ENCODE results near the gene ZRANB1.

ZRANB1 gene

DNA sequence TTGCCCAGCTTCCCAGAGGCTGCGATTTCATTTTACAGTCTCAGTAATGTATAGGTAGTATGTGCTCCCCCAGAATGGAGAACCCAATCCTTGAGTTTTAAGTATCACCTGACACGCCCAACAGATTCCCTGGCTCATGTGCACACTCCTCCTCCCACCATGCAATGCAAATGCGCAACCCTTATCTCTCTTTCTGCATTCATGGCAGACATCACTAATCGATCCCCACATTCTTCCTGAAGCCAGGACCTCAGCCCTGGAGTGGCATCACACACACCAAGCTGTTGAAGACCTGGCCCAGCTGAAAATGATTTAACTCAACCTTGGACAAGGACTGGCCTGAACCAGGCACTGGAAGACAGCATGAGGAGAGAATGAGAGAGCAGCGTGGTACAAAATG lies 68.4 kb downstream of the ZRANB1 start:
- TF ChIP-seq, protein P1, sequence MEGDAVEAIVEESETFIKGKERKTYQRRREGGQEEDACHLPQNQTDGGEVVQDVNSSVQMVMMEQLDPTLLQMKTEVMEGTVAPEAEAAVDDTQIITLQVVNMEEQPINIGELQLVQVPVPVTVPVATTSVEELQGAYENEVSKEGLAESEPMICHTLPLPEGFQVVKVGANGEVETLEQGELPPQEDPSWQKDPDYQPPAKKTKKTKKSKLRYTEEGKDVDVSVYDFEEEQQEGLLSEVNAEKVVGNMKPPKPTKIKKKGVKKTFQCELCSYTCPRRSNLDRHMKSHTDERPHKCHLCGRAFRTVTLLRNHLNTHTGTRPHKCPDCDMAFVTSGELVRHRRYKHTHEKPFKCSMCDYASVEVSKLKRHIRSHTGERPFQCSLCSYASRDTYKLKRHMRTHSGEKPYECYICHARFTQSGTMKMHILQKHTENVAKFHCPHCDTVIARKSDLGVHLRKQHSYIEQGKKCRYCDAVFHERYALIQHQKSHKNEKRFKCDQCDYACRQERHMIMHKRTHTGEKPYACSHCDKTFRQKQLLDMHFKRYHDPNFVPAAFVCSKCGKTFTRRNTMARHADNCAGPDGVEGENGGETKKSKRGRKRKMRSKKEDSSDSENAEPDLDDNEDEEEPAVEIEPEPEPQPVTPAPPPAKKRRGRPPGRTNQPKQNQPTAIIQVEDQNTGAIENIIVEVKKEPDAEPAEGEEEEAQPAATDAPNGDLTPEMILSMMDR (IDR thresholded peaks at IDR 0.05; ENCODE audit: borderline replicate concordance, insufficient read depth, low read depth, low read length), result no peak
- no peak overlapping the region for H3K4me3 ChIP-seq (ENCODE audit: low read depth, low read length)

DNA sequence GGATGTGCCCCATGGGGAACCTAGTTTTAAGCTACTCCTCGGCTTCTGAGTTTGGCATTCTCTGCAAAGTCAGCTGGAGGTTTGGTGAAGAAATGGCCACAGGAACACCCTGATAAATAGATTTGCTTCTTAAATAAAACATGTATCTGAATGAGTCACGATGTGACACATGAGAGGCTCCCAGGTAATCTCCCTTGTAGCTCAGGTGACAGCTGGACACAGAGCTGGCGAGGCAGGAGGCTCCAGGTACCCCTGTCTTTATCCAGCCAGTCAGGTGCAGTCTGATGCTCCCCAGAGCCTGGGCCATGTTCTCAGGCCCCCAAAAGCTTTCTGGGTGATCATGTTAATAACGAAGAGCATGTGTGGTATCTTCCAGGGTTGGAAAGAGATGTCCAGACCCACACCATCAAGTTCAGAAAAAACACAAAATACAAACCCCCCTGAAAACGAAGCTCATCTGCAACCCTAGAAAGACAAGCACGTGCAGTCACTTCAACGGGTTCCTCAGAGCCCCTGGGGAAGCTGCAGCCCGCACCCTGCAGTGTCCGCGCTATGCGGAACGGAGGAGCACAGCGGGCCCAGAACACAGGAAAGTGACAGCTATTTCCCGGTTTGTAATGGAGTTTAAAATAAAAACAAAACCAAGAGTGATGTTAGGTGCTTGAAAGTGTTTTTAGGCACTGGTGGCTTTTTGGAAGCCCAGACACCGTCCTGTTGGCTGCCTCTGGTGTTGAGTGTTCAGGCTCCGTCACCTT lies 69.4 kb downstream of the ZRANB1 start:
- H3K4me3 ChIP-seq (ENCODE audit: low read depth, low read length), result no peak overlapping the region
- TF ChIP-seq, protein P1 (IDR thresholded peaks at IDR 0.05; ENCODE audit: borderline replicate concordance, insufficient read depth, low read depth, low read length), result no peak

DNA sequence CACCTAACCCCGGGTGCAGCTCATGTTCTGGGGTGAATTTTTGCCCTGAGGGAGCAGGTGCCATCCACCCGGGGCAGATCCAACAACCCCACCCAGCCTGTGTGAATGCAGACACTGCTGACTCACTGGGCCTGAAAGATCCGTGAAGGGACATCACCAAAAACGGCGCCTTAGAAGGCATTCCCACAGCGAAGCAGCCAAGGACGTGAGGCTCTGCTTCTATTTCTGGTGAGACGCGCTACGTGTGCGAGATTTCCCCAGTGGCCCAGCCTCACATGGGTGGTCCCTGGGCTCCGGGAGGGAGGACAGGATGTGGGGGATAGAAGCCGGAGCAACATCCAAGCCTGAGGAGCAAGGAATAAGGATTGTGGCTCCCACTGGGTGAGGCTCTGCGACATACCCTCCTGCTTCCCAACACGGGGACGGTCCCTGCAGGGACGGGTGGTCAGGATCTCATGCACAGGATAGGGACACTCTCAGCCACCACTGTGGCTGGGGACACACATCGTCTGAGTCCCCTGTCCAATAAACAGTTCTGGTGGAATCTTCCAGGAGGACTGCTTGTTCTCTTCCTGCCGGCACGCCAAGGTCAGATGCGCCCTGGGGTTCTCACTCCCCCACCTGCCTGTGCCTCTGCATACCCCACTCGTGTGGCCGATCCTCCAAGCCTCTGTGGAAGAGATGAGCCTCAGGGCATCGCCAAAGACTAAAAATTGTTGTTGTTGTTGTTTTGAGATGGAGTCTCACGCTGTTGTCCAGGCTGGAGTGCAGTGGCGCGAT lies 70.2 kb downstream of the ZRANB1 start:
- no peak overlapping the region for H3K4me3 ChIP-seq (ENCODE audit: low read depth, low read length)
- TF ChIP-seq, protein P1 (IDR thresholded peaks at IDR 0.05; ENCODE audit: borderline replicate concordance, insufficient read depth, low read depth, low read length), result no peak

DNA sequence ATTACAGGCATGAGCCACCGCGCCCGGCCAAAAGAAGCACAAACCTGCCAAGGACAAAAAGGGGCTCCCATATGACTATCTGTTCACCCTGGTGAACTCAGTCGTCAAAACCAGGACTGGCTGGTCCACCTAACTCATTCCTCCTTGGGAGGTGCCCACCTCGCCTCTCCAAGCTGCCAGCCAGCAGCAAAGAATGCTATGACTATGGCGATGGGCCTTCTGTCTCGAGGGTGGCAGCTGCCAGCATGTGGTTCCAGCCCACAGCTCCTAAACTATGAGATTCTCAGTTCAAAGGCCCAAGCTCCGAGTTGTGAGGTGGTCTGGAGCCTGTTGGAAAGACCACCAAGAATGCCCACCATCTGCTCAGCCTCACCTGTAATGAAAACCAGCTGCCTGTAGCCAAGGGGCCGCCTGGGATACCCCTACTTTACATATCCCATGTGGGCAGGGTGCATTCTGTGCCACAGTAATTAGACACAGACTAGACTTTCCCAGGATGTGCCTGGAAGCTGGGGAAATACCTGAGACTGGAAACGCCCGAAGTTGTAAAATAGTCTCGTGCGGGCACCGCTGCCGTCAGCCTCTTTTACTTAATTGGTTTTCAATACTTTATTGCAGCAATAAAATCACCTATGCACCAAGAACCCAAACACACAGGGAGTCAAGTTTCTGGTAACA lies 71.1 kb downstream of the ZRANB1 start:
- TF ChIP-seq, protein P1 (IDR thresholded peaks at IDR 0.05; ENCODE audit: borderline replicate concordance, insufficient read depth, low read depth, low read length), result no peak
- no peak overlapping the region for H3K4me3 ChIP-seq (ENCODE audit: low read depth, low read length)

DNA sequence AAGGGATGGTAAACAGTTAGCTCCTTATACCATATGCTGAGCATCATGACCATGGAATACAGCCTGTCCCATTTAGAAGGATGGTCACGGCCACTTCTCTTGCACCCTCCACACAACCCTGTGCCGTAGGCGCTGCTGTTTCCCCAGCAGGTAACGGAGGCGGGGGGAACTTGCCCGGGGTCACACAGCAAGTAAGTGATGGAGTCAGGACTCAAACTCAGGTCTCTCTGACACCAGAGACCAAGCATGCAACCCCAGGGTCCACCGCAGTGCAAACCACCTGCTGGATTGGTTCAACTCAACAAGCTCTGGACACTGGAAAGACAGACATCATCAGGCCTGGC lies 71.6 kb downstream of the ZRANB1 start:
- TF ChIP-seq, protein P1 (IDR thresholded peaks at IDR 0.05; ENCODE audit: borderline replicate concordance, insufficient read depth, low read depth, low read length), result no peak
- H3K4me3 ChIP-seq (ENCODE audit: low read depth, low read length), result no peak overlapping the region

DNA sequence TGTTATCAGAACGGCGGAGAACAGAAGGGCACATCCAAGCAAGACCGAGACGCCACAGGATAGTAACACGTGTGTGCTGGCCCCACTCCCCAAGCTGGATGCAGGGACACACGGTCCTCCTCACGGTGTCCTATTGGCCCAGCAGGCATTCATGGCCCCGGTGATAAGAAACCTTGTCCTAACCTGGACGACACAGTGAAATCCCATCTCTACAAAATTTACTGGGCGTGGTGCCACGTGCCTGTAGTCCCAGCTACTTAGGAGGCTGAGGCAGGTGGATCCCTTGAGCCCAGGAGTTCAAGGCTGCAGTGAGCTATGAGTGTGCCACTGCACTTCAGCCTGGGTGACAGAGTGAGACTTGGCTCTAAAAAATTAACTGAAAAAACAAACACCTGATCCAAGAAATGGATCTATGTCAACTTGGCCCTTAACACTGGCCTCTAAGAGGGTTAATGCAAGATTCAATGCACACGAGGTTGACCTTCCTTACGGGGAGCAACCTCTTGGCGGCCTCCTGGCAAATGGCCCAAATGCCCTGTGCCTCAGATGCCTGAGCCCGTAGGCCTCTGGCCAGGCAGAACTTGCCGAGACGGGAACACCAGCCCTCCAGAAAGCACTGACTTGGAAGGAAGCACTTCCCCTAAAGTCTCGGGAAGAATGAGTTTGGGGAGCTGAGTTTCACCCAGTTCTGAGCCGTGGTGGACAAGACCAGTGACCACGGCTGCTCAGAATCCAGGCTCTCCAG lies 72.3 kb downstream of the ZRANB1 start:
- no peak overlapping the region for H3K4me3 ChIP-seq (ENCODE audit: low read depth, low read length)
- TF ChIP-seq, protein P1 (IDR thresholded peaks at IDR 0.05; ENCODE audit: borderline replicate concordance, insufficient read depth, low read depth, low read length), result no peak
